ENCODE results near the gene SCRG1.

The SCRG1 gene

GRCh38 chr4:173398779-173399415 lies at the start of gene SCRG1:
Gene SCRG1, minus strand, starts transcription at chr4:173399116. Its CDS starts 7,702 bp downstream, at chr4:173391414.
- peak in 37 of 51 donors; percentile 5 to 80 (median 40) for DNase-seq

GRCh38 chr4:173448103-173448502 lies 49.2 kb upstream of the SCRG1 start:
- DNase-seq = peak in 32 of 51 donors; percentile 1 to 76 (median 28)

GRCh38 chr4:173446416-173446815 lies 47.5 kb upstream of the SCRG1 start:
- DNase-seq = no peak

- no peak for DNase-seq
These were observed 44.2 kb upstream of the SCRG1 start for GRCh38 chr4:173443121-173443520.

- no peak for DNase-seq
These were observed 43.5 kb upstream of the SCRG1 start for GRCh38 chr4:173442223-173442932.

- no peak for DNase-seq
These were observed 42.0 kb upstream of the SCRG1 start for GRCh38 chr4:173440888-173441287.

- DNase-seq = no peak
These were observed 37.9 kb upstream of the SCRG1 start for GRCh38 chr4:173436771-173437265.

GRCh38 chr4:173436149-173436579 lies 37.2 kb upstream of the SCRG1 start:
- no peak for DNase-seq

GRCh38 chr4:173434231-173434630 lies 35.3 kb upstream of the SCRG1 start:
- no peak for DNase-seq

GRCh38 chr4:173433447-173433846 lies 34.5 kb upstream of the SCRG1 start:
- DNase-seq = no peak

GRCh38 chr4:173432430-173432829 lies 33.5 kb upstream of the SCRG1 start:
- no peak for DNase-seq

- no peak for DNase-seq
These were observed 27.1 kb upstream of the SCRG1 start for GRCh38 chr4:173426064-173426463.

GRCh38 chr4:173424899-173425805 lies 26.2 kb upstream of the SCRG1 start:
- DNase-seq = no peak

- no peak for DNase-seq
These were observed 21.9 kb upstream of the SCRG1 start for GRCh38 chr4:173420801-173421200.

- DNase-seq = peak in 1 of 51 donors; percentile 46
These were observed 21.4 kb upstream of the SCRG1 start for GRCh38 chr4:173420324-173420752.

GRCh38 chr4:173418639-173419038 lies 19.7 kb upstream of the SCRG1 start:
- no peak for DNase-seq

- DNase-seq = no peak
These were observed 18.9 kb upstream of the SCRG1 start for GRCh38 chr4:173417833-173418232.

- peak in 20 of 51 donors; percentile 7 to 70 (median 18) for DNase-seq
These were observed 17.2 kb upstream of the SCRG1 start for GRCh38 chr4:173415885-173416653.

- no peak for DNase-seq
These were observed 16.2 kb upstream of the SCRG1 start for GRCh38 chr4:173415092-173415491.

- no peak for DNase-seq
These were observed 15.5 kb upstream of the SCRG1 start for GRCh38 chr4:173414456-173414855.

- no peak for DNase-seq
These were observed 14.1 kb upstream of the SCRG1 start for GRCh38 chr4:173413036-173413435.

Data from hypothalamus (tissue), 51 donors.